Suppressor macrophage treated with lipopolysaccharide for 4 hours (primary cell): ENCODE results near the gene MYO1E.

ENCODE experiments used
- DNase-seq: peaks from one replicate; pipeline ENCODE4 v3.0.0-alpha.2; 2020

MYO1E gene

DNA sequence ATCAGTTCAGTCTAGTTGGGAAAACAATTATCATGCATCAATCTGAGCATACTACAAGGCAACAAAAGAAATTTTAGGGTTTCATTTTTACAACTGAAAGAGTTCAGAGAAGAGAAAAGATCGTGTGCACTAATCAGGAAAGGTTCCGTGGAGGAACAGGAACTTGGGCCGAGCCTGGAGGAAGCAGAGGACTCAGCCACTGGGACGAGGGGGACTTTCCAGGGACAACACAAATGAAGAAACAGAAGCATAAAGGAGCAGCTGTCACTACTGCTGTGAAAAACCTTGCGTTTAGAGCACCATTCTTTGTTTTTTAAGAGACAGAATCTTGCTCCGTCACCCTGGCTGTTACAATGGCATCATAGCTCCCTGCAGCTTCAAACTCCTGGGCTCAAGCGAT lies 60.5 kb downstream of the MYO1E start:
- peak; percentile 84 for DNase-seq

GRCh38 chr15:59311195-59311594 lies 61.5 kb downstream of the MYO1E start:
- no peak for DNase-seq

- no peak for DNase-seq
Measured at GRCh38 chr15:59309405-59309804, 63.3 kb downstream of the MYO1E start.

GRCh38 chr15:59307165-59307537 lies 65.5 kb downstream of the MYO1E start:
- no peak for DNase-seq

- DNase-seq: peak; percentile 36
Measured at GRCh38 chr15:59306520-59307164, 66.0 kb downstream of the MYO1E start.

DNA sequence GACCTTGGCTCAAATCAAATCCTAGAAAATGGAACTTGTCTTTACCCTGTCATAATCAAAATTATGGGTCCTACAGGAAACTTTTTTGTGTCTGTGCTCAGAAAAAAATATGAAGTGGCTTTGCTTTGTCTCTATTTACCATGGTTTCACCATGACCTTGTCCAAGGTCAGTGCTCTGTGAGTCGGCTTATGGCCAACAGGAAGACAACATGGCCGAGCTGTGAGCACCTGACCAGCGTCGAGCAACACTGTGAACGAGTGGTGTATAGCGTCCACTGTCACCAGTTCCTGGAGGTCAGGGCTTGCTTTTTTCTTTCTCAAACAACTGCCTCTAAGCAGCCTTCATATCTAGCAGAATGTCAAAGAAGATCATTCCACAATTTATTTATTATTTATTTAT lies 67.9 kb downstream of the MYO1E start:
- no peak for DNase-seq

GRCh38 chr15:59304034-59304795 lies 68.5 kb downstream of the MYO1E start:
- no peak for DNase-seq

- no peak for DNase-seq
Measured at GRCh38 chr15:59303633-59304032, 69.0 kb downstream of the MYO1E start.

DNA sequence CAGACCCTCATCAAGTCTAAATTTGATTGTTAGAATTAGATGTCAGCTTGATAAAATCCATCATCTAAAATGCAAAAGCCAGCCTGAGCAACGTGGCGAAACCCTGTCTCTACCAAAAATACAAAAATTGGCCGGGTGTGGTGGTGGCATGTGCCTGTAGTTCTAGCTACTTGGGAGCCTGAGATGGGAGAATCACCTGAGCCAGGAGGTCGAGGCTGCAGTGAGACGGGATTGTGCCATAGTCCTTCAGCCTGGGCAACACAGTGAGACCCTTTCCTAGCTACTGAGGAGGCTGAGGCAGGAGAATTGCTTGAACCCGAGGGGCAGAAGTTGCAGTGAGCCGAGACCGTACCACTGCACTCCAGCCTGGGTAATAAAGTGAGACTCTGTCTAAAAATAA lies 69.5 kb downstream of the MYO1E start:
- no peak for DNase-seq

DNA sequence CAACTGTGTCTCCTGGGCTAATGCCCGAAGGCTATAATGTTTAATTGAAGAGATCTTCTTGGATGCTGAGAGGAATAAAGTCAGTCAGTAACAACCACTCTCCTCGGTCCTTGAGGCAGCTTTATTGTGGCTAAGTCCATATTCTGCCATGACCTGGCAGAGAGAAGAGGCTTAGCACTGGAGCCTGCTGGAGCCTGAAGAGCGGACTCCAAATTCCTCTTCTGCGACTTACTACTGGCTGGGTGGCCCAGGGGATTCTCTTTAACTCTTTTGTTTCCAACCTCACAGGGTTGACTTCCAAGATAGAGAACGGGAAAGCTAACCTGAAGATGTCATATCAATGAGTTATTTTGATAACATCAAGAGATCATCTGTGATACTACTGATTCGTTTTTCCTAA lies 71.1 kb downstream of the MYO1E start:
- DNase-seq: no peak

GRCh38 chr15:59300618-59301139 lies 72.0 kb downstream of the MYO1E start:
- no peak for DNase-seq

- DNase-seq: peak; percentile 97
Measured at GRCh38 chr15:59299929-59300617, 72.6 kb downstream of the MYO1E start.

- DNase-seq: no peak
Measured at GRCh38 chr15:59298854-59299250, 73.8 kb downstream of the MYO1E start.

DNA sequence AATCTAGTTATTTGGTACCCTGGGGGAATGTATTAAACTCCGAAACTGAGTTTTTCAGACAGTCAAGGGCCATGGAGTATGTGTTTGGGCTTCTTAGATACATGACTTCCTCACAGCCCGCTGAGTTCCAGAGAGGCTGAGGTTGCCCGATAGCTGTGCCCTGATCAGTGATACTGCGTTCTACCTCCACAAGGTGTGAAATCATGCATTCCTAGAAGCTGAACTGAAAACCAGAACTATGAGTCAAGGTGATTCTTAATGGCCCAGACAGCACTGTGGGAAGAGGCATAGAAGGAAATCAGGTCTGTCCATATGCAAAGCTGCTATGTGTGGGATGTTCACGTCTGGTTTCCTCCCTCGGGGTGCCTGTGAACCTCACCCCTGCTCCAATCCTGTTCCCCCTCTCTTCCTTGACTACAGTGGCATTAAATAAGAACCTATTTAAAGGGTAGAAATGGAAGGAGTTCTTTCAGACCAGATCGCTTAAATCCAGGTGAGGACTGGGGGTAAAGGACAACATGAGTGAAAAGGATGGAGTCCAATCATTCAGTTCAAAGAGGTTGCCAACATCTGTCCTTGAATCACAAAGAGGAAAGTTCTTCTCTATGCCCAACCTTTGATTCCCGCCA lies 74.3 kb downstream of the MYO1E start:
- DNase-seq: no peak

DNA sequence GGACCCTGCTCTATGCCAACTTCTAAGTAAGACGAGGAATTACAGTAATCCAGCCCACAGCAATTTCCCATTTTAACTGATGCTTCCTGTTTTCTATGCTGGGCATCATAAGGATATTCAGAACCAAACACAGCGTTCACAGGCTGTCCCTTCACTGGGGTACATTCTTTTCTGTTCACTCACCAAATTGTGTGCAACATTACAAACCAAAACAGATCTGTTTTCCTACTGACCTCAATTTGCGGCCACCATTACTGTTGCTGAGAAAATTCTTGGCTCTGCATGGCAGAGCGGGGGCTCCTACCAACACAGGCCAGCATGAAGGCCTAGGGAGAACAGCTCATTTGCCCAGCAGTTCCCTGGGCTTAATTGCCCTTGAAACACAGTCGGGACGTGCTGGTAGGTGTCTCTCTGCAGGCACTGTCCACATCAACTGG lies 76.5 kb downstream of the MYO1E start:
- peak; percentile 61 for DNase-seq

GRCh38 chr15:59295261-59296001 lies 77.2 kb downstream of the MYO1E start:
- no peak for DNase-seq

DNA sequence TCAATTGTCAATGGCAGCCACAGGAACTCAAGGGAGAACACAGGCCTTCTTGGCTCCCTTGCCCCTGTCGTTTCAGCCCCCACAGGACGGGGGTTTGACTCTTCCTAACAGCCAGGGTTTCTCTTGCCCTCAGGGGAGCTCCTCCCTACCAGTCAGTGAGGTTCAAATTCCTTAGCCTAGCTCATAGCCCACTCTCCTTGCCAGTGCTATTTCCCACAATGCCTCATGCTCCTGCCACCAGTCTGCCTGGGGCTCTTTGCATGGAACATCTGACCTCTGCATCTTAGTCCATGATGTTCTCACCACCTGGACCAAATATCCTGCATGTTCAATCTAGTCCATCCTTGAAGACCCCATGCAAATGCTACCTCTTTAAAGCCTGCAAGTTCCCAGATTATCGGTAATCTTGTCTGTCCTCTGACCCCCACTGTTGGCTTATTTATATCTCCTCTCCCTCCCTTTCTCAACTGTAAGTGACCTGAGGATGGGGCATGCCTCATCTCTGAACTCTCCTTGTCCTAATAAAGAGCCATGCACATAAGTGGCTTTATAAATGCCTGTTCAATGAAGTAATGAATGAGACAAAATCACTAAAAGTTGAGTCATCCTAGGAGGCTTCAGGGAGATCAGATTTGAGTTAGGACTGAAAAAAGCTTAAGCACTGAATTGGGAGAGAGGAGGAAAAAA lies 78.0 kb downstream of the MYO1E start:
- DNase-seq: no peak

DNA sequence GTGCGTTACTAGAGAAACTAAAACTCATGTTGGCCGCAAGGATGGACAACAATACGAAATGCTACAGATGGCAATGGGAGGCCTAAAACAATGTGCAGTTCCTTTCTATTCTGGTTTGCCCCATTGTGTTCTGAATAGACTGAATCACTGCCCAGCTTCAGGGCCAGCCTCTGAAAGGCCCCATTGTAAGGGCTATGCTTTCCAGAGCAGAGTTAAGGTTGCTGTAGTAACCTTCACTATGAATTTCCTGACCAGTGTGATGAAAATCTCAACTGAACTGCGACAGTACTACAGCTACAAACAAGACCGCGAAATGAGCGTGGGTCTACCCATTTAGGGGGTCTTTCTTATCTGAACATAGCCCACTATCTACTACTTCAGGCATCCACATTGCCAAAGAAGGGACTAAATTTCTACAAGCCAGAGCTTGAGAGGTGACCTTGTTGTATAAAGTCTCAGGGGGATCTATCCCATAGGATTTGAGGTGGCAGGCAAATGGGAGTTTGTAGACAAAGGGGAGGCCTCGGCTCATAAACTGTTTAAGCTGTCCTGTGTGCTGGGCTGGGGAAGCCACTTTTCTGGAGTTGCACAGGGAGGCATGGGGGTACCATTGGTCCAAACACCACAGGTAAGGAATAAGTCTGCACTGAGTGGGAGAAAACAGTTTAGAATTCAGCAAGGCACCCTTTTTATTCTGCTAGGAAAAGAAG lies 80.1 kb downstream of the MYO1E start:
- DNase-seq: no peak

DNA sequence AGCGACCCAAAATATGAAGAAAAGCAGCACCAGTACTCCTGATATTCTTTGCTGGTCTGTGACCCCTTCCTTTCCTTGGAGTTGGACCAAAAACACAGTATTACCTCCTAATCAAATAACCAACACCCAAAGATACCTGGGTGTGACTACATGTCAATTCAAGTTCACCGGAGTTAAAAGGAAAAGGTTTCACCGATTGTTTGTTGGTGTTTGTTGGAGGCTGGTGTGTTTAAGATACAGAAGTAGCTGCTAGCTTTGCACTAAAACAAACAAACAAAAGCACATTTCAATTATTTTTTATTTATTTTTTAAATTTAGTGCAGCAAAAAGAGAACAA lies 81.5 kb downstream of the MYO1E start:
- DNase-seq: no peak

DNA sequence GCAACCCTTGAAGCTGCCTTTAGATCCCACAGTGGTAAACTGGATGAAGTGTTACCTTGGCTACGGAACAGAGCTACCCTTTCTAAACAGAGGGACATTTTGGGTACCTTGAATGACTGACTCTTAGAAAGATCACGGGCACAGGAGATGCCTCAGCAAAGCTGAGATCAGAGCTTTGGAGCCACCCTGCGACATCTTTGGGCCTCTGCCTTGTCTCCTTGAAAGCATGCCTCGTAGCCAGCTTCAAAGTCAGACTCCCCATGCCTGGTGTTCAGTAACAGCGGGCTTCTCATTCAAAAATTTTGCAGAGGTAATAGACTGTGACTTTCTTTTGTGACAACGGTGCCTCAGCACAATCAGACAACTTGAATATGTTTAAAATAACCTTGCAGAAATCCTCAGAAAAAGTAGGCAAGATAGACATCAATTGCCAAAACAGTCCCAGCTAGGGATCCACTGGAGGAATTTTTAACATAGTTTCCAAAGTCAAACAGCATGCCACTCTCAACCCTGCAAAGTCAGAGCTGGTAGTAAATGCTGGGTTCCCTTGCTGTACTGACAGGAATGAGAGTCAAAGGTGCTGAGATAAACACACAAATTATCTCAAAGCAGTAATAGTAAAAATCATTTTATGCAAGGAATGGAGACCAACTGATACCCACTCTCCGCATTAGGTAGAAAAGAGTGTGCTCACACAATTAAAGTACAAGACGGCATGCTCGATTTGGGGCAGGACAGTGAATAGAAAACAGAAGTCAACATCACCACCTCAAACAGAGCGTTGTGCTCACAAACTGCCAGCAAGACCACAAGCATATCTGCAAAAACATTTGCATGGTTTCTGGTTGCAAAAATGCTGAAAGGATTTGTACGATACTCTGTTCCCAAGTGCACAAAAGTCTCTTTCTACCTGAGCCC lies 82.1 kb downstream of the MYO1E start:
- no peak for DNase-seq
